GM18502 (cell line): Measurements from ENCODE around the gene STK32B.
"Not testable (repeated sequence)": the region's sequence is repeated elsewhere in the genome, so short reads cannot be mapped to it uniquely, and the experiment has no call there.

Experiments used
- ATAC-seq: cut with Tn5 transposase; IDR thresholded peaks from one replicate; pipeline ENCODE4 v1.9.1; 2021; ENCODE audit warnings: mild to moderate bottlenecking; ENCODE audit not compliant: unreplicated experiment, poor library complexity

The STK32B gene

GRCh38 chr4:5247061-5247460 lies 195.8 kb downstream of the STK32B start:
- ATAC-seq, result not testable (repeated sequence)

GRCh38 chr4:5247735-5248134 lies 196.5 kb downstream of the STK32B start:
- ATAC-seq, result no peak

- no peak for ATAC-seq
These were observed 198.4 kb downstream of the STK32B start for GRCh38 chr4:5249727-5250126.

- ATAC-seq, result not testable (repeated sequence)
These were observed 199.3 kb downstream of the STK32B start for GRCh38 chr4:5250536-5250935.

GRCh38 chr4:5256421-5256820 lies 205.1 kb downstream of the STK32B start:
- ATAC-seq, result no peak

- ATAC-seq, result no peak
These were observed 205.8 kb downstream of the STK32B start for GRCh38 chr4:5257086-5257485.

GRCh38 chr4:5259471-5259870 lies 208.2 kb downstream of the STK32B start:
- no peak for ATAC-seq

- ATAC-seq, result no peak
These were observed 208.8 kb downstream of the STK32B start for GRCh38 chr4:5260121-5260520.

GRCh38 chr4:5261866-5262265 lies 210.6 kb downstream of the STK32B start:
- ATAC-seq, result no peak

GRCh38 chr4:5266991-5267390 lies 215.7 kb downstream of the STK32B start:
- no peak for ATAC-seq

GRCh38 chr4:5267408-5267807 lies 216.1 kb downstream of the STK32B start:
- no peak for ATAC-seq

- ATAC-seq, result no peak
These were observed 225.3 kb downstream of the STK32B start for GRCh38 chr4:5276475-5277075.

GRCh38 chr4:5277079-5277478 lies 225.8 kb downstream of the STK32B start:
- no peak for ATAC-seq

- ATAC-seq, result no peak
These were observed 226.9 kb downstream of the STK32B start for GRCh38 chr4:5278213-5278612.

GRCh38 chr4:5280069-5280468 lies 228.8 kb downstream of the STK32B start:
- ATAC-seq, result not testable (repeated sequence)

- ATAC-seq, result peak; percentile 87
These were observed 229.5 kb downstream of the STK32B start for GRCh38 chr4:5280828-5281227.

- no peak for ATAC-seq
These were observed 232.6 kb downstream of the STK32B start for GRCh38 chr4:5283837-5284236.

- ATAC-seq, result no peak
These were observed 233.2 kb downstream of the STK32B start for GRCh38 chr4:5284517-5284916.

GRCh38 chr4:5292101-5292500 lies 240.8 kb downstream of the STK32B start:
- no peak for ATAC-seq

- not testable (repeated sequence) for ATAC-seq
These were observed 246.9 kb downstream of the STK32B start for GRCh38 chr4:5298000-5298787.

GRCh38 chr4:5300283-5300682 lies 249.0 kb downstream of the STK32B start:
- no peak for ATAC-seq

GRCh38 chr4:5307928-5308327 lies 256.6 kb downstream of the STK32B start:
- ATAC-seq, result no peak
